ENCODE data around the gene KLF1. TPM values are rescaled to one million over a fixed set of nuclear protein-coding genes. Genes with fewer than 3 reads are reported as not detected.

Gene KLF1
- total RNA-seq, 1 donor from 2014 or later, result not detected

GRCh38 chr19:12924621-12925310 lies 37.8 kb upstream of the KLF1 start:
- no peak for FAIRE-seq
- no peaks in the 10 kb centered on the region for H3K9me3 ChIP-seq (ENCODE audit: insufficient read depth, low read depth, low read length)
- H3K79me2 ChIP-seq (ENCODE audit: insufficient read depth, low read length), result no peaks in the 10 kb centered on the region
- Mint-ChIP-seq H3K9me3 (ENCODE audit: unreplicated experiment) (no peaks in the 10 kb centered on the region), H3K27ac (ENCODE audit: unreplicated experiment) (no peak overlapping the region), H3K4me1 (ENCODE audit: low read depth, unreplicated experiment) (no peaks in the 10 kb centered on the region), H3K27me3 (ENCODE audit: low read depth, unreplicated experiment) (no peaks in the 10 kb centered on the region), H3K36me3 (ENCODE audit: low read depth, unreplicated experiment) (peaks cover 28% of the 10 kb centered on the region), H3K4me3 (ENCODE audit: unreplicated experiment) (no peak overlapping the region)
- no peak overlapping the region for H3K4me2 ChIP-seq (ENCODE audit: low read length)
- H3K4me1 ChIP-seq (ENCODE audit: insufficient read depth, low read length), result no peaks in the 10 kb centered on the region
- no peak overlapping the region for H3K27ac ChIP-seq (ENCODE audit: low read depth, low read length)
- H3K36me3 ChIP-seq (ENCODE audit: insufficient read depth, low read length), result peaks cover 32% of the 10 kb centered on the region
- no peak overlapping the region for H3K9ac ChIP-seq (ENCODE audit: low read length)
- no peaks in the 10 kb centered on the region for H3K27me3 ChIP-seq (ENCODE audit: insufficient read depth, low read length)
- H2AFZ ChIP-seq (ENCODE audit: low read depth, low read length), result no peak overlapping the region
- no peak overlapping the region for H3K4me3 ChIP-seq (ENCODE audit: insufficient read depth, low read depth, low read length)
- H4K20me1 ChIP-seq (ENCODE audit: insufficient read depth, low read length), result peaks cover 10% of the 10 kb centered on the region
- no peak for DNase-seq (ENCODE audit: low read depth)
- TF ChIP-seq EZH2 (IDR thresholded peaks at IDR 0.05; ENCODE audit: insufficient read depth, low read length), result no peak
- no peak for TF ChIP-seq CTCF (IDR thresholded peaks at IDR 0.05; ENCODE audit: insufficient read depth, low read depth, low read length)

- no peaks in the 10 kb centered on the region for H3K9me3 ChIP-seq (ENCODE audit: insufficient read depth, low read depth, low read length)
- Mint-ChIP-seq H3K4me1 (ENCODE audit: low read depth, unreplicated experiment) (peaks cover 2% of the 10 kb centered on the region), H3K27ac (ENCODE audit: unreplicated experiment) (no peak overlapping the region), H3K36me3 (ENCODE audit: low read depth, unreplicated experiment) (peaks cover 21% of the 10 kb centered on the region), H3K27me3 (ENCODE audit: low read depth, unreplicated experiment) (no peaks in the 10 kb centered on the region), H3K4me3 (ENCODE audit: unreplicated experiment) (no peak overlapping the region), H3K9me3 (ENCODE audit: unreplicated experiment) (no peaks in the 10 kb centered on the region)
- no peak overlapping the region for H3K27ac ChIP-seq (ENCODE audit: low read depth, low read length)
- H3K4me3 ChIP-seq (ENCODE audit: insufficient read depth, low read depth, low read length), result no peak overlapping the region
- DNase-seq (ENCODE audit: low read depth), result no peak
- H4K20me1 ChIP-seq (ENCODE audit: insufficient read depth, low read length), result peaks cover 5% of the 10 kb centered on the region
- H3K9ac ChIP-seq (ENCODE audit: low read length), result no peak overlapping the region
- no peak for FAIRE-seq
- H3K36me3 ChIP-seq (ENCODE audit: insufficient read depth, low read length), result peaks cover 21% of the 10 kb centered on the region
- no peaks in the 10 kb centered on the region for H3K79me2 ChIP-seq (ENCODE audit: insufficient read depth, low read length)
- H2AFZ ChIP-seq (ENCODE audit: low read depth, low read length), result no peak overlapping the region
- no peak overlapping the region for H3K4me2 ChIP-seq (ENCODE audit: low read length)
- no peak for TF ChIP-seq CTCF (IDR thresholded peaks at IDR 0.05; ENCODE audit: insufficient read depth, low read depth, low read length)
- TF ChIP-seq EZH2 (IDR thresholded peaks at IDR 0.05; ENCODE audit: insufficient read depth, low read length), result no peak
- H3K27me3 ChIP-seq (ENCODE audit: insufficient read depth, low read length), result no peaks in the 10 kb centered on the region
- peaks cover 3% of the 10 kb centered on the region for H3K4me1 ChIP-seq (ENCODE audit: insufficient read depth, low read length)
Measured at GRCh38 chr19:12922959-12923358, 36.0 kb upstream of the KLF1 start.

- DNase-seq (ENCODE audit: low read depth) (no peak), FAIRE-seq (no peak)
- no peak overlapping the region for H3K4me2 ChIP-seq (ENCODE audit: low read length)
- Mint-ChIP-seq H3K27me3 (ENCODE audit: low read depth, unreplicated experiment) (no peaks in the 10 kb centered on the region), H3K4me3 (ENCODE audit: unreplicated experiment) (no peak overlapping the region), H3K9me3 (ENCODE audit: unreplicated experiment) (no peaks in the 10 kb centered on the region), H3K27ac (ENCODE audit: unreplicated experiment) (no peak overlapping the region), H3K4me1 (ENCODE audit: low read depth, unreplicated experiment) (peaks cover 2% of the 10 kb centered on the region), H3K36me3 (ENCODE audit: low read depth, unreplicated experiment) (peaks cover 15% of the 10 kb centered on the region)
- H3K27ac ChIP-seq (ENCODE audit: low read depth, low read length), result no peak overlapping the region
- H3K36me3 ChIP-seq (ENCODE audit: insufficient read depth, low read length), result peaks cover 20% of the 10 kb centered on the region
- H3K79me2 ChIP-seq (ENCODE audit: insufficient read depth, low read length), result no peaks in the 10 kb centered on the region
- no peaks in the 10 kb centered on the region for H3K27me3 ChIP-seq (ENCODE audit: insufficient read depth, low read length)
- no peaks in the 10 kb centered on the region for H4K20me1 ChIP-seq (ENCODE audit: insufficient read depth, low read length)
- no peak overlapping the region for H3K4me3 ChIP-seq (ENCODE audit: insufficient read depth, low read depth, low read length)
- no peak overlapping the region for H3K9ac ChIP-seq (ENCODE audit: low read length)
- TF ChIP-seq CTCF (IDR thresholded peaks at IDR 0.05; ENCODE audit: insufficient read depth, low read depth, low read length) (no peak), EZH2 (IDR thresholded peaks at IDR 0.05; ENCODE audit: insufficient read depth, low read length) (no peak)
- H2AFZ ChIP-seq (ENCODE audit: low read depth, low read length), result no peak overlapping the region
- no peaks in the 10 kb centered on the region for H3K9me3 ChIP-seq (ENCODE audit: insufficient read depth, low read depth, low read length)
- H3K4me1 ChIP-seq (ENCODE audit: insufficient read depth, low read length), result peaks cover 3% of the 10 kb centered on the region
Measured at GRCh38 chr19:12921047-12921446, 34.0 kb upstream of the KLF1 start.
